Neural cell (in vitro differentiated cells): ENCODE data around the gene CDKL4.

Source experiments
- CTCF ChIP-seq: fragments of 450-650 bp; IDR thresholded peaks from 2 replicates; pipeline ENCODE4 v1.5.1; 2014; ENCODE audit warnings: antibody characterized with exemption, mild to moderate bottlenecking, moderate library complexity; ENCODE audit not compliant: poor library complexity, severe bottlenecking
- EP300 ChIP-seq: fragments of 450-650 bp; conservative IDR thresholded peaks from 2 replicates; pipeline ENCODE4 v1.6.1; 2014; ENCODE audit warnings: antibody characterized with exemption, mild to moderate bottlenecking, moderate library complexity; ENCODE audit not compliant: poor library complexity, severe bottlenecking
- EZH2 ChIP-seq: fragments of 200-600, 300-800 bp; shearing (Covaris generic), sonication (generic); IDR thresholded peaks from 2 replicates; pipeline ENCODE4 v1.6.1; 2014; ENCODE audit warnings: antibody characterized with exemption, low read length, borderline replicate concordance, mild to moderate bottlenecking; ENCODE audit not compliant: insufficient read depth, poor library complexity, severe bottlenecking
- RAD21 ChIP-seq: fragments of 450-650 bp; conservative IDR thresholded peaks from 2 replicates; pipeline ENCODE4 v1.6.1; 2014; ENCODE audit warnings: antibody characterized with exemption, mild to moderate bottlenecking, moderate library complexity
- SMC3 ChIP-seq: fragments of 450-650 bp; conservative IDR thresholded peaks from 2 replicates; pipeline ENCODE4 v1.6.1; 2014; ENCODE audit warnings: antibody characterized with exemption, mild to moderate bottlenecking, moderate library complexity; ENCODE audit not compliant: poor library complexity

- TF ChIP-seq EZH2 (no peak), CTCF (no peak), EP300 (no peak), SMC3 (no peak), RAD21 (no peak)
These were observed 2.2 kb downstream of the CDKL4 start for GRCh38 chr2:39241588-39241987.
